ENCODE results near the gene BCL11A.

Gene BCL11A

DNA sequence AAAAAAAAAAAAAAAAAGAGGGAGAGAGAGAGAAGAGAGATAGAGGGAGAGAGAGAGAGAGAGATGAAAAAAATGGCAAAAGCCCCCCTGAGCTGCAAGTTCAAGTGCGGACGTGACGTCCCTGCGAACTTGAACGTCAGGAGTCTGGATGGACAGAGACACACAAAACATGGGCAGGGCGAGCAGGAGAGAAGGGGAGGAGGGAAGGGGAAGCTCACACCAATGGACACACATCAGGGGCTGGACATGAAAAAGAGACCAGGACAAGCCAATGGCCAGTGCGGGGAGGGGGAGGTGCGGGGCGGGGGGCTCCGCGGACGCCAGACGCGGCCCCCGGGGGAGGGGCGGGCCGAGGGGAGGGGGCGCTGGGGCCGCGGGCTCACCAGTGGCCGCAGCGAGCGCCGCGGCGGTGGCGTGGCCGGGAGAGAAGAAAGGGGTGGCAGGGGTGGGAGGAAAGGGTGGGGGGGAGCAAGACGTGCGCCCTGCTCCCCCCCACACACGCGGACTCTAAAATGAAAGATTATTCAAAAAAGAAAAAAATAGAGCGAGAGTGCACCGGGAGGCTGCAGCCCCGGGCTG lies at the start of gene BCL11A:
Gene BCL11A (minus strand): TSS at position 160 of the 579 bp plus-strand sequence. CDS start 384 bp downstream, outside the sequence.
- DNase-seq = peak; percentile 94

DNA sequence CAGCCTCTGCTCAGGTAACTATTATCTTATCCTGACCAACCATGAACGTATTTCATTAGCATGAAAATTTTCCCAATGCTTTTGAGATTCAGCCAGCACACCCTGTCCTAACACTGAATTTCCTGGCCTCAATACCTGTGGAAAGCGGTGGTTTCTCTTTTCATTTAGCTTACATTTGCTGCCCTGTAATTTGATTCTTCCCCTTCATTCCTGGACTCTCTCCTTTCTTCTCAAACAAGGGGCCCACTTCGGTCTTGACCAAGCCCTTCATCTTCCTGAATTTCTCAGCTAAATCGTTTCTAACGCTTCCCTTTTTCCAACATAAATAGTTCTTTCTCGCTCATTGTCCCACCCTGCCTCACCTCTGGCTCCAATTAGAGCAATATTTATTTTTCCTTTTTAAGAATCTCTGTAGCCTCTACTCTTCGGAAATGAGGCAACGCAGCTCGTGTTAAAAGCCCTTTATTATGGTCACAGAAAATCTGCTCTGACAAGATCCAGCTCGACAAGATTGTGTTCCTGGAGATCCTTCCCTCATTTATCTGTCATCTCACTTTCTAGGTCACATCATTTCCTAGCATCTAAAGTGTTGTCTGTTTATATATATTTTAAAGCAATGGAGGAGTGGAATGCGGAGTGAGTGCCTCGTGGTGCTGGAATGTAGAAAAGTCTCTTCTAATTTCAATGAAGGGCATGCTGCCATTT lies 49.5 kb upstream of the BCL11A start:
- DNase-seq = no peak

DNA sequence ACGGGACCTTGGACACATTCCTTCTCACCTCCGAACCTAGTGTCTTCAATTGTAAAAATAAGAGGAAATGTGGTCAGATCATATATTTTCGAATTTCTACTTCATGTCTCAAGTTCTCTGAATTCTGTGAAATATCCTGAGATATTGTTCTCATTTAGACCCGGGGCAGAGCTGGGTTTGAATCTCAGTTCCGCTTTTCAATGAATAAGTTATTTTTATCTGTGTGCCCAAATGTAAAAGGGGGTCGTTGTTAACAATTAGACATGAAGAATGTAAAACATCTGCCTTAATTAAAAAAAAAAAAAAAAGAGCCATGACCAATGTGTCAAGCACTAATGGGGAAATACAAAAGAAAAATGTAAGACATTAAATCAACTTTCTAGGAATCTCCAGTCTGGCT lies 48.9 kb upstream of the BCL11A start:
- DNase-seq = no peak

DNA sequence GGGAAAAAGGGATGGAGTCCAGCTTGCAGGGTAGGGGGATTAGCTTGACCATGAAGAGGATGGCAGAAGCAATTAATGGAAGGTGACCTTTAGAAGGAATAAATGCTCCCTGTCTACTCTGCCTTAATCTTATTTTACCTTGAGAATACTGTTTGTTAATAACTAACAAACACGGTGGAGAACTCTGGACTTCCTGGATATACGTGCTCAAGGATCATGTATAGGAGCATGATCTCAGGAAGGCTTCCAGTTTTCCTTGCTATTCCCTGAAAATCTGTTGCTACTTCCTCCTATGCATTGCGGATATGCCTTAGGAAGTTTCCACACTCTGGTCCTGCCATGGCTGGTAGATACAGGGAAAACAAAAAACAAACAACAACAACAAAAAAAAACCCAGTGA lies 44.8 kb upstream of the BCL11A start:
- no peak for DNase-seq

DNA sequence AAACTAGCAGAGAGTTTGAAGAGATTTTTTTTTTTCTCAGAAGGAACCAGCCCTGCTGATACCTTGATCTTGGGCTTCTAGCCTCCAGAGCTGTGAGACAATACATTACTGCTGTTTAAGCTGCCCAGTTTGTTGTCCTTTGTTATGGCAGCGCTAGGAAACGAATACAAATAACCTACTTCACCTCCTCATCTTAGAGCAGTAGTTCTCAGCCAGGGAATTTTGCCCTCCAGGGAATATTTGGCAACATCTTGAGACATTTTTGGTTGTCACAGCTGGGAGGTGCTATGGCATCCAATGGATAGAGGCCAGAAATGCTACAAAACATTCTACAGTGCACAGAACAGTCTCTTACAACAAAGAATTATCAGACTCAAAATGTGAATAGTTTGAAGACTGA lies 43.9 kb upstream of the BCL11A start:
- DNase-seq = peak; percentile 14

DNA sequence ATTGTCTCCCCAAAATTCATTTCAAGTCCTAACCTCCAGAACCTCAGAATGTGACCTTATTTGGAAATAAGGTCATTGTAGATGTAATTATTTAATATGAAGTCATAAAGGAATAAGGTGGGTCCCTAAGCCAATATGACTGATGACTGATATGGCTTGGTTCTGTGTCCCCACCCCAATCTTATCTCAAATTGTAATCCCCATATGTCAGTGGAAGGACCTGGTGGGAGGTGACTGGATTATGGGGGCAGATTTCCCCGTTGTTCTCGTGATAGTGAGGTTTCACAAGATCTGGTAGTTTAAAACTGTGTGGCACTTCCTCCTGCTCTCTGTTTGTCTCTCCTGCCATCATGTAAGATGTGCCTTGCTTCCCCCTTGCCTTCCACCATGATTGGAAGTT lies 43.0 kb upstream of the BCL11A start:
- no peak for DNase-seq

DNA sequence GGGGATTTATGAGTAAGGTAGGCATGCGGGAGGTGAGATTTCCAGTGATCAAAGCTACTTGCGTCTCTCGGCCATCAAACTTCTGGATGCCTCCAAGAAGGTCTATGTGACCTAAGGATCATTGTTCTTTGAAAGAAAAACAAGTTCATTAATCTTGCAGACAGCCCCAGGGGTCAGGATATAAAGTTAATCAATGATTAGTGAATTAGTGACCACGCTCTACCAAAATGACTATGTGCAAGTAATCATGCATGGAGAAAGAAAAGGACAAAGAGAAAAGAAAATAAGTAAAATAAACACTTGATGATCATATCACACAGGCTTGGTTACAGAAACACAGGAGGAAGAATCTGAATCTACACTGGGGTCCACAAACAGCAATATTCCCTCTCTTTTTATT lies 42.5 kb upstream of the BCL11A start:
- no peak for DNase-seq

DNA sequence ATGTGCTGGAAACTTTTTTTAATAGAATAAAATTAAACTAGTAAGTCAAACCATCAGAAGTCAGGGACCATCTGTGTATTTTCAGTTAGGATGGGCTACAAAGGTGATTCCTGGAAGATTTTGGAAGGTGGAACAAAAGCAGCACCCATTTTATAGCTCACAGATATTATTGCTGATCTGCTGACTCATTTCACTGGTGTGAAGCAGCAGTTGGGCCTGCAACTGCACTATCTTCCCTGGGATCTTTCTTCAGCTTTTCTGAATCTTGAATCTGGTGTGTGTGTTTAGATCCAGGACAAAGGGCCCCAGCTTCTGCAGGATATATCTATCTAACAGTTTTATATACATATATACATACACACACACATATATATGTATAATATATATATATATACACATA lies 35.6 kb upstream of the BCL11A start:
- DNase-seq = no peak

DNA sequence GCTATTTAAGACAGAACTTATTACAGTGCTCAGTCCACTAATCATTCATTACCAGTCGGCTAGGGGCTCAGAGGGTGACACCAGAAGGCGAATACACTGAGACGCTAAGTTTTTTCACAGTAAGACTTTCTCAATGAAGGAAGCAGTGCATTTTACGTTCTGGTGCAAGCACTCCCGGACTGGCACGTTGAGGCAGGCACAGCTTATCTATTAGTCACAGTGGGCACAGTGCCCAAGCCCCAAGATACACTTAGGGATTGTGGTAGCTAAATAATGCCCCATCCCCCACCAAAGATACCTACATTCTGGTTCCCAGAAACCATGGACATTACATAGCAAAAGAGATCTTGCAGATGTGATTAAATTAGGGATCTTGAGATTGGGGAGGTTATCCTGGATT lies 32.6 kb upstream of the BCL11A start:
- no peak for DNase-seq

DNA sequence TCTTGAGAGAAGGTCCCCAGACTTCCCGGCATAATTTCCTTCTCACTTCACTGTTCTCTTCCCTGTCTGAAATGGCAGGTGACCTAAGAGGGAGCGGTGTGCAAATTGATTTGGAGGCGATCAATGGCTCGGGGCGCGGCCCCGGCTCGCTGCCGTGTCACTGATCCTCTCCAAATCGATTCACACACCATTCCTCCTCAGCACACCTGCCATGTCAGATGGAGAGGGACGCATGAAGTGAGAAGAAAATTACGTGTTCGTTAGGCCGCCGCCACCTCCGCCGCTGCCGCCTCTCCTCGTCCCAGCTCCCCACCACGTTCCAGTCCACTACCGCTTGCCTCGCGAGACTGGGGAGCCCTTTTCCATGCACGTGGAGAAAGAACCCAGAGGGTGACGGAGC lies 31.8 kb upstream of the BCL11A start:
- DNase-seq = no peak

DNA sequence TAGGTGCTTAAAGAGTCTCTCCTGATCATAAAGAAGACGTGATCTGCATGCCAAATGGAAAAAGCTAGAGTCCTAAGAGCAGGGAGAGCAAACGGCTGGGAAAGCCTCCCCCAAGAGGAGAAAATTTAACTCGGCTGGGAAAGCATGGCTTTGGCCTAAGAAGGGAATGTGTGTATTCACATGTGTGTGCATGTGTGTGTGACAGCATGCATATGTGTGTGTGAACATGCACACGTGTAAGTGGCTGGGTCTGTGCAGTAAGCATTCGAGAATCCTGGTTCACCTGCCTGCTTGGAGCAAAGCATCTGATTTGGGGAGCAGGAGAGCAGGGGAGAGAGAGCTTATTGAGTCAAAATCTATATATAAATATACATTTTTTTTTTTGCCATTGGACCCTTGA lies 30.1 kb upstream of the BCL11A start:
- no peak for DNase-seq

DNA sequence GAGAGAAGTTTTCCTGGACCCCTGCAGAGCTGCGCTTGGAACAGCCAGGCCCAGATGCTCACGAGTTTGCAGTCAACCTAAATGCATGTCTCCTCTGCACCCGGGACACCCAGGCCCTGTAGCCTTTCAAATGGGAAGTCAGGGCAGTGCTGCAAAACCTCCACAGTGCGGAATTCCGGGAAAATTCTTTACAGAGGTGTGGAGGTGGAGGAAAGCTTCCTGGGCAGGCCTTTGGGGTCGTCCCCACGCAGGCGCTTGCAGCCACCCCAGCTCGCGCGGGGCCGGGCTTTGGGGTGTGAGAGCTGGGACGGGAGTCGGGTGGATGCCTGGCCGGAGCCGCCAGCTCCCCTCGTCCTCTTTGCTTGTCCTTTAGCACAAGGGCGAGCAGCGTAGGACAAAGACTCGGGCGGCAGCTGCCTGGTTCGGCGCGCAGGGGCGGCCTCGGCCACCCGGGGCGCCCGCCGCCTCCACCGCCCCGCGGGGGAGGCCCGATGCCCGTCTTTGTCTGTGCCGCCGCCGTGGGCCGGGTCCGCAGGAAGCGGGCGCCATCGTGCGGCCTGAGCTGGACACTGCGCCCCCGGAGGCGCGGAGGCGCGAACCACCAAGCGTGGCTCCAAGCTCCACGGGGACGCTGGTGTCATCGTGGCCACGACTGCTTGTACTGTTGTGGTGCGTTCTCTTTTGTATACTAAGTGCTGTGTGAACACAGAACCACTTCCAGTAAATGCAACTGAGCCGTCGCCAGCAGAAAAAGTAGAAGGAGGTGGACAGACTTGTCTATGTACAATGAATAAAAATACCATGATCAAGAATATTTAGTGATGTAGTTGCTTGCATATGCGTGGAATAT lies 28.2 kb upstream of the BCL11A start:
- DNase-seq = peak; percentile 85

DNA sequence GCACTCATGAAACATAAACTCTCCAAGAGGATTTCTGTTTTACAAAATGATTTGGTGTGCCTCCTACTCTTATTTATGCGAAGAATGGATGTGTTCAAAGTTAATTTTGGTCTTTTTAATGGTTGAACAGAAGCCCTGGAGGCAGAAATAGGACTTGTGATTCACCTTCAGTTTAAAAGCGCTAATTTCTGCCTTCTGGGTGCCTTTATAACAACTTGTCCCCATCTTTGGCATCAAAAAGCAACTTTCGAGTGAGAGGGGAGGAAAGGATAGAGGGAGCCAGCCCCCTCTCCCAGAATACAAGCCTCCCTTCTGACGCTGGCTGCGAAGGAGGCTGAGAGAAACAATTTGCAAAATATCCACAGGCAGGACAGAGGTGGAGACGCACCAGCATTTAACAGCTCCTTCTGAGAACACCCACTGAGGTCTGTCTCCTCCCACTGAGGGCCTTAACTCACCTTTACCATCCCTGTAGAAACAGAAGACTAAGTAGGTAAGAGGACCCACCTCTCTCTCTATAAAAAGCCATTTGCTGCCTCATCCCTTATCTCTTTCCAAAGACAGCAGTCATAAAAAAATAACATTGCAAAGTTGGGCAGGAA lies 24.3 kb upstream of the BCL11A start:
- DNase-seq = no peak

DNA sequence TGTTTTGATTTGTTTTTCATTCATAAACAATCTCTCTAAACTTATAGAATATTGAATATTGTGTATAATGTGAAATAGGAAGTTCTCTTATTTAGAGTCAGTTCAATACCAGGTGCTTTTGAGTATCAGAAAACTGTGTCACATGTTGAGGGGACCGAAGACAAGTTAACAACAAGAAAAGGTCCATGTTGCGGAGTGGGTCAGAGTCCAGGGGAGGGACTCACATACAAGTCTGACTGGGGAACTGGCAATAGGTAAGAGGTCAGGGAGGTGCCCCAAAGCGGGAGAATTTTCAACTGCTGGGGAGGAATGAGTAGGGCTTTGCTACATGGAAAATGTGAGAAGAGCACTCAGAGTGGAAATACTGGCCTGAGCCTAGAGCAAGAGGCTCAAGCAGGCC lies 19.8 kb upstream of the BCL11A start:
- DNase-seq = no peak

DNA sequence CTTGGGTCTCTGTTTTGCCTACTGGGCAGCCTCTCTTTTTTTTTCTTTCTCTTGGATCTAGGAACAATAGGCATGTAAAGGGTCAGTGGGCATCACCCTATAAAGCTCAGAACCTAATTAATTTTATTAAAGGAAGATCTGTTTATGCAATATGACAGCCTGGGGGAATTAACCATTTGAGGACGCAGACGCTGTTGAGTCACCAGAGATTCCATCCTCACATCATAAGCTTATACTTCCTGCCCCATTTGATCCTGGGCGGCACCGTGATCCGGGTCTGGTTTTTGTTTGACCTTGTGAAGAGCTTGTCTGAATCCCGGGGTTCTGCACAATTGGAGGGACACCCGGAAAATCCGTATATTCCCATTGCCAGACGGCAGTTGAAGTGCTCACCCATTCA lies 16.8 kb upstream of the BCL11A start:
- DNase-seq = no peak

DNA sequence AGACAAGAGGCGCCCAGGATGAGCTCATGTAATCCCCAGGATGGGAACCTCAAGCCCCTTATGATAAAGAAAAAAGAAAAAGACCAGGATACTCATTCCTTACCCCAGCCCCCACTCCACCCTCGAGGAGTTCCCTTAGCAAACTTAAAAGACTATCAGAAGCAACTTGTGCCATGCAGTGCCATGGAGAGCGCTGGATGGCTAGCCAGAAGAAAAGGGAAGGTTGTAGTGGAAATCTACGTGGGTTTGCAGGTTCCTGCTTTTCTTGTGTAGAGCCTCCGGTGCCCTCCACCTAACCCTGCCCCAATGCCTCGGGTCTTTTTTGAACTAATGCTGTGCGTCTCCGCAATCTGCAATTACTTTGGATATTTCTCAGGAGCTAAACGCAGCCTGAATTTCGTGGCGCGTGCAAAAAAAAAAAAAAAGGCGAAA lies 16.2 kb upstream of the BCL11A start:
- peak; percentile 53 for DNase-seq

DNA sequence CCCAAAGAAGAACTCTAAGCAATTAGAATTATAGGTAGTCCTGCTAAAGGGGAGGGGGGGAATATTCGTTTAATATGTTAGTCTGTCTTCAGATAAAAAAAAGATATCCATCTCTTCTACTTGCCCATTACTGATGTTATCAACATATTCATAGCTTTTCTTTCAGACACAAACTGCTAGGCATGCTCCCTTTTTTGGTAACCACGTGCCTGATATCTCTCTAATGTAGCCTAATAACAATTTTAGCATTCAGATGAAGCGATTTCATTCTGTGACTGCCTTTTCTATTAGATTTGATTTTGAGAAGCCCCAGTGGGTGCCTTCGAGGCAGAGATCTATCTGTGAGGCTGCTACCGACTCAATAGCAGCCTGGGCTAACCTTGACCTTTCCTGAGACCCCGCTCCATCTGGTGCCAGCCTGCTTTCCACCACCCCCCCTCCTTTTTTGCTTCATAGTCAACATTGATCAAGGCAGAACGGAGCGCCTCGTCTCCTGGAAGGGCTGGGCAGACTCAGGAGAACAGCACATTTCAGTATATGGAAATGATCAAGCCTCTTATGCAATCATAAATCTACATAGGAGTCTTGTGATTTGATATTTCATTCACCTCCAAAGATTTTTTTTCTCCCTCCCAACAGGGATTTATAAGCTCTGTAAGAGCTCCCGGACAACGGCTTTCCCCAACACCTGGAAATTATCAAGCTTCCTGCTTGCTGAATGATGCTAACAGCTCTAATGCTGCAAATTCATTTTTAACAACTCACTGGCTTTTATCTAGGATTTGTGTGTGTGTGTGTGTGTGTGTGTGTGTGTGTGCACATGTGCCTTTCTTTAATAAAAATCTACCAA lies 14.7 kb upstream of the BCL11A start:
- no peak for DNase-seq

DNA sequence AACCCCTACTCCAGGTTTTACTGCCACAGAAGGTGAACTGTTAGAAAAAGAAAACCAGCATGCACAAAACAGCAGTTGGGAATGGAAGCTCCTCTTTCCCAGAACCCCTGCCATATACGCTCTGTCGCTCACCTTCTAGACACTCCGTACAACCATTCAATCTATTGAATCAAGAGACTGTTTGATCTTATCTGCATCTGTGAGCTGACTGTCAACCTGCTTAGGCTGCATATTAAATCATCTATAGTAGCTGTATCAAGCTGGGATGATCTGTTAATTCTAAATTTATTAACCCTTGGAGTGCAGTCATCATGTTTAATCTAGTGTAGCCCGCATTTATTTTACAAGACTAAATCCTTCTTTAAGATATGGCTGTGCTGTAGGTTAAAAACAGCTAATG lies 13.6 kb upstream of the BCL11A start:
- DNase-seq = no peak

DNA sequence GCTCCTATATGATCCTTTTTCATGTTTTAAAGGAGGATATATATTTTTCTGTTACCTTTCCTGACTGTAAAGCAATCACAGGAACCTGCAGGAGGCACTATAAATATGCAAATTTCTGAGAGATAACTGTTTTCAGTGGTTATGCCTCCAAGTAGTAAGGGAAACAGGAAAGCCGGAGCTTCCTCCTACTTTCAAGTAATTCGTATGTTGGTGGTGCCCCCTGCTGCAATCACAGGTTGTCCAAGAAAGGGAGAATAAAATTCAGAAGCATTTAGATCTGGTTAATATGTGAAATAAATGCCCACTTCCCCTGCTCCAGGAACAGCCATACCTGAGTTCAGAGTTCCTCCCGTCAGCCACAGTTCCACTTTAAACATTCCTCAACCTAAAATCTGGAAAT lies 12.0 kb upstream of the BCL11A start:
- peak; percentile 56 for DNase-seq

DNA sequence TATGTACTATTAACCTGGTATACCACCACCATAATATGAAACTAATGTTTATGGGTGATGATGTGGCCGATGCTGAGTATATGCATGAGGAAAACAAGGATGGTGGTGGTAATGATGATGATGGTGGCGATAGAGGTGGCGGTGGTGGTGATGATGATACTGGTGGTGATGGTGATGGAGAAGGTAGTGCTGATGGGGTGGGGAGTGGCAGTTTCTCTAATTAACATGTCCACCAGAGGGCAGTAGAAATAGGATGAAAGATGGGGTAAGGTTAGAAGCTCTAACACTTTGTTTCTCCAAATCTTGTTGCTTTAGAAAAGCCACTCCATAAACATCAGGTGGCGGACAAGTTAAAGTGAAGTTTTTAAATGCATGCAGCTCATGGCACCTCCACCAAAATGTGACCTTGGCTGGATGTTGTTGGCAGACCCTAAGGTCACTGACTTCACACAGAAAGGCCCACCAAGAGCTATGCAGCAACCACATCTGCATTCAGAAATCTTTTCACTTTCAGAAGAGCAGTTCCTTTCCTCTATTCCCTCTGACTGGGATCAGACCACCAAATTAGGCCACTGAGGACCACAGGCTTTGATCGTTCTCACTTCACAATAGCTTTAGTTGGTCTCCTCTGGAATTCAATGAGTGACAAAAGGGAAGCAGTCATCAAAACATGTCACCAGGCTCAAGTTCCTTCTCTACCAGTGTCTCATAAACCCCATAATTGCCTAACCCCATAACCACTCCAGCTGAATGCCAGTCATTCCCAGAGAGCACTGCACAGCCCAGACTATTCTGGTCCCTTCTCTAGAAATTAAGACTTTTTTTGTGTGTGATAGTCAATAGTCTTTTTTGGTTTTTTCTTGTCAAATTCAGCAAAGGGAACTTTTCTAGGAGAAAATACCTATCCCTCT lies 7.5 kb upstream of the BCL11A start:
- DNase-seq = peak; percentile 74

DNA sequence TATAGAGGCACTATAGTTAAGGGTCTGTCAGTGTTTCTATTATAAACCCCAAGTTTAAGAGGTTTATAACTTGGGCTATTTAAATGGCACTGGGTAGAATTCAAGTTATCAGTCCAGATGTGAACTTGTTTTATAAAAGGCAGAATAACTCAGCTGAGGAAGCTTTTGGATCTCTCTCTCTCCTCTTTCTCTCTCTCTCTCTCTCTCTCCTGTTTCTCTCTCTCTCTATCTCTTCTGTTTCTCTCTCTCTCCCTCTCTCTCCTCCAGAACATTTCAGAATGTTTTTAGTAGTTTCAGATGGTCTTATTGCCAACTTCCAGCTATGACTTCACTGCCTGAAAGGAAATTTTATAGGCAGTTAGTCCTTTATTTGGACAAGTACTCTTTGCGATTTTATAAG lies 6.4 kb upstream of the BCL11A start:
- no peak for DNase-seq

DNA sequence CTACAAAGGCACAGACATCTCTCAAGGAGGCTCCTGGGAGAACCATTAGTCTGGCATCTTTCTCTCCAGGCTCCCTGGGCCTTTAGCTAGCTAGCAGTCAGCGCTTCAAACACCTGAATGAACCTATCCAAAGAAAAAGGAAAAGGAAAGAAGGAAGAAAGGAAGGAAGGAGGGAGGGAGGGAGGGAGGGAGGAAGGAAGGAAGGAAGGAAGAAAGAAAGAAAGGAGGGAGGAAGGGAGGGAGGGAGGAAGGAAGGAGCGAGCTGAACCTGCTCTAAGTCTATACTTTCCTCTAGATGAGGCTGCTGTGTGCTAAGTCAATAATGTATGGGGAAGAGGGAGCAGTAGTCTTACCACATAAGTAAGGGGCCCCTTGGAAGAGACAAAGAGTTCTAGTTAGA lies 5.1 kb upstream of the BCL11A start:
- DNase-seq = no peak
